ENCODE results near the gene RPTN. TPM values are rescaled to one million over a fixed set of nuclear protein-coding genes. Genes with fewer than 3 reads are reported as not detected.
A peak's percentile ranks its signal among the peaks of the same experiment; 100 is the strongest.

The RPTN gene
- total RNA-seq (2021; ENCODE audit: unreplicated experiment) (not detected), Bru-seq, nascent RNA (not detected), BruChase-seq, experiment 1, labeled RNA remaining after a 2-hour chase (not detected), BruChase-seq, experiment 2, labeled RNA remaining after a 6-hour chase (not detected)
- polyA plus RNA-seq (2012; ENCODE audit: insufficient read length): not detected
- long read RNA-seq: 0 reads

- POLR2A ChIA-PET: no interaction called here
- CTCF ChIA-PET: no interaction called here
These were observed at the start of gene RPTN for GRCh38 chr1:152159144-152159543. TSS of gene RPTN (minus strand) at chr1:152159228. CDS start at chr1:152157889, 1,339 bp downstream.

GRCh38 chr1:152198982-152199381 lies 40.0 kb upstream of the RPTN start:
- no TSS peak for BruUV-seq (replicated peaks)

More at GRCh38 chr1:152159144-152159543, at the start of gene RPTN:
- no TSS peak for BruUV-seq (replicated peaks)
- Histone ChIP-seq H3K4me1 (ENCODE audit: control insufficient read depth, insufficient read depth, low read length) (no peaks in the 10 kb centered on the region), H3K36me3 (ENCODE audit: control insufficient read depth, insufficient read depth, low read length) (no peaks in the 10 kb centered on the region), H3K9me3 (ENCODE audit: control insufficient read depth, insufficient read depth, low read depth, low read length) (no peaks in the 10 kb centered on the region), H3K27ac (ENCODE audit: low read length) (no peak within 1 kb of the TSS), H3K4me3 (ENCODE audit: low read depth in 2 of 2, low read length in 2 of 2) (no peak within 1 kb of the TSS), H3K27me3 (ENCODE audit: control insufficient read depth, insufficient read depth, low read length) (no peaks in the 10 kb centered on the region; the same call in 1 of the 2 replicates)
- ATAC-seq (no peak), DNase-seq (ENCODE audit: low read depth, low spot score) (no peak)
- in situ Hi-C loops (cut with HindIII; ENCODE audit: low pct_unique_long_range_greater_than_20kb, low sequenced_read_pairs): no loop called here
- TF ChIP-seq CTCF (IDR thresholded peaks at IDR 0.05) (0 out of 2 replicates have a peak, but pooled peaks have one; percentile 3), SIN3A (IDR thresholded peaks at IDR 0.05; ENCODE audit: borderline replicate concordance, insufficient read depth, low read depth, low read length) (no peak)
- intact Hi-C loops (cut with micrococcal nuclease; ENCODE audit: unreplicated experiment): no loop called here

More at GRCh38 chr1:152198982-152199381, 40.0 kb upstream of the RPTN start:
- H3K27ac ChIP-seq (ENCODE audit: low read length): no peak overlapping the region
- TF ChIP-seq TCF7L2 (IDR thresholded peaks at IDR 0.05; ENCODE audit: low read depth, low read length): no peak
- no peak for TF ChIP-seq REST (IDR thresholded peaks at IDR 0.05; ENCODE audit: insufficient read depth in 1 of 2, low read depth in 2 of 2, low read length in 1 of 2)
- TF ChIP-seq CTCF (IDR thresholded peaks at IDR 0.05): no peak
- TF ChIP-seq POLR2AphosphoS5 (IDR thresholded peaks at IDR 0.05; ENCODE audit: low read depth, low read length): no peak
- TF ChIP-seq SIN3A (IDR thresholded peaks at IDR 0.05; ENCODE audit: borderline replicate concordance, insufficient read depth, low read depth, low read length): no peak
- no peaks in the 10 kb centered on the region for H3K36me3 ChIP-seq (ENCODE audit: control insufficient read depth, insufficient read depth, low read length)
- ChIA-PET POLR2A (no interaction called here), CTCF (no interaction called here)
- no peak overlapping the region for H3K4me3 ChIP-seq (ENCODE audit: low read depth in 2 of 2, low read length in 2 of 2)
- ATAC-seq (no peak), DNase-seq (ENCODE audit: low read depth, low spot score) (no peak)
- in situ Hi-C loops (cut with HindIII; ENCODE audit: low pct_unique_long_range_greater_than_20kb, low sequenced_read_pairs): no loop called here
- no peaks in the 10 kb centered on the region for H3K4me1 ChIP-seq (ENCODE audit: control insufficient read depth, insufficient read depth, low read length)
- intact Hi-C loops (cut with micrococcal nuclease; ENCODE audit: unreplicated experiment): no loop called here
- H3K9me3 ChIP-seq (ENCODE audit: control insufficient read depth, insufficient read depth, low read depth, low read length): no peaks in the 10 kb centered on the region
- H3K27me3 ChIP-seq (ENCODE audit: control insufficient read depth, insufficient read depth, low read length): no peaks in the 10 kb centered on the region
